NCI-H226 (cell line): Measurements from ENCODE around the gene PHKG2.
"Not testable (repeated sequence)": the region's sequence is repeated elsewhere in the genome, so short reads cannot be mapped to it uniquely, and the experiment has no call there.

Experiments used
- DNase-seq: peaks from one replicate; pipeline ENCODE4 v3.0.0-alpha.2; 2015

Gene PHKG2, protein sequence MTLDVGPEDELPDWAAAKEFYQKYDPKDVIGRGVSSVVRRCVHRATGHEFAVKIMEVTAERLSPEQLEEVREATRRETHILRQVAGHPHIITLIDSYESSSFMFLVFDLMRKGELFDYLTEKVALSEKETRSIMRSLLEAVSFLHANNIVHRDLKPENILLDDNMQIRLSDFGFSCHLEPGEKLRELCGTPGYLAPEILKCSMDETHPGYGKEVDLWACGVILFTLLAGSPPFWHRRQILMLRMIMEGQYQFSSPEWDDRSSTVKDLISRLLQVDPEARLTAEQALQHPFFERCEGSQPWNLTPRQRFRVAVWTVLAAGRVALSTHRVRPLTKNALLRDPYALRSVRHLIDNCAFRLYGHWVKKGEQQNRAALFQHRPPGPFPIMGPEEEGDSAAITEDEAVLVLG

DNA sequence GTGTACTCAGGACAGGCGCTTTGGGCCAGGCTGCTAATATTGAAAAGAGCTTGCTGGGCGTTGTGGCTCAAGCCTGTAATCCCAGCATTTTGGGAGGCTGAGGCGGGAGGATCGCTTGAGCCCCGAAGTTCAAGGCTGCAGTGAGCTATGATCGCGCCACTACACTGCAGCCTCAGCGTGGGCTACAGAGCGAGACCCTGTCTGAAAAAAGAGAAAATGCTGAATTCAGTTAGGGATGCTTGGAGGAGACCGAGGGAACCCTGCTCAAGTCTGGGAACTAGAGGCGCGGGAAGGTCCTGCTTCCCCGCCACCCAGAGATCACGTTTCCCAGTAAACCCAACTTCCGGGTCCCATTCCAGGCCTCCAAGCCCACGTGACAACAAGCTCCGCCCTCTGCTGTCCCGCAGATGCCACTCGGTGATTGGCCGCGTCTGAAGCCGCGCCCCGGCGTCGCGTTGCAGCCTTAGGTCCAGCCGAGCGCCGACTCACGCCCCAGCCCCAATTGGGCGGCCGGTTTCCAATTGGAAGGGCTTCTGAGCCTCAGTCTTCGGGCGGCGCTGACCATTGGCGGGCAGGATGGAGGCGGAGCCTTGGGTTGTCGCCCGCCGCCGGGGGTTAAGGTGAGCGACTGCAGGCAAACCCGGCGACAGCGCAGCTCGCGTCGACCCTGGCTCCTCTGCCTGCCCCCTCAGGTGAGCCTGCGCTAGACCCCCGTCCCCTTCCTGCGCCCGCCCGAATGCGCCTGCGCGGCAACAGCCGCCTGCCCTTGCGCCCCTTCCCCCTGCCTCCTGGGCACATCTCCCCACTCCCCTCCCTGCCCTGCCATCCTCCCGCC, at the start of gene PHKG2:
Gene PHKG2 (plus strand): TSS at position 627 of the 835 bp plus-strand sequence. CDS start 396 bp downstream, outside the sequence.
- peak; percentile 99 for DNase-seq

DNA sequence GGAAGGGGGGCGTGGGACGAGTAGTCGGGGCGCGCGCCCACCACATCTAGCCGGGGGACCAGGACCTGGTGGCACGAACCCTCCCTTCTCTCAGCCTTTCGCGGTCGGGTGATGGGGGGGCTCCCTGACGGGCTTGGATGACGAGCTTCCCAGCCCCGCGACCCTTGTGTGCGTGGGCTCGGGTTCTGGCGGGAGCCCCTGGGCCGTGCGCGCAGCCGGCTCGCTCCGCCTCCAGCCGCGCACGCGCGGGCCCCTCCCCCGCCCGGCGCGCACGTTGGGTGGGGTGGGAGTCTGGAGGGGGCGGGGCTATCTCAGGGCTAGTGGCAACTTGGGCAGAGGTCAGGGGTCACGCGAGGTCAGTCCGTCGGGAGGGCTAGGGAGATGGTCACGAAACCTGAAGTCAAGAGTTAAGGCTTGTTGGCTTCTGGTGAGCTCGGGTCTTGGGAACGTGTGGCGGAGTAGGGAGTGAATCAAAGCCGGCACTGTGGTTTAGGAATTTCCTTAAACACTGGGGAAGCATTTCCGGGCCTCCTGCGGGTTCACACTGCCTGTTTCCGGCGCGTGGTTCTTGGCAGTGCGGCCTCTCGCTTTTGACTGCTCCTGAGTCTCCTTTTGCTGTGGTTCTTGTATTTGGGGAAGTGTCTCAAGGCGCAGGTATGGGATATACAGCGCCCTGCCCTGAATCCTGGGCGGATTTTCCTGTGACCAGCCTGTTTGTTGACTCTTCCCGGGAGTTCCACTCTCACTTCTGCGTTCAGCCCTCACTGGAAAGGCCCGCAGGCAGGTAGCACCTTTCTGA, 49.2 kb upstream of the PHKG2 start, which contains the start of gene SRCAP:
Gene SRCAP (plus strand): TSS at position 356 of the 799 bp plus-strand sequence. CDS start 1,654 bp downstream, outside the sequence.
- peak; percentile 63 for DNase-seq

DNA sequence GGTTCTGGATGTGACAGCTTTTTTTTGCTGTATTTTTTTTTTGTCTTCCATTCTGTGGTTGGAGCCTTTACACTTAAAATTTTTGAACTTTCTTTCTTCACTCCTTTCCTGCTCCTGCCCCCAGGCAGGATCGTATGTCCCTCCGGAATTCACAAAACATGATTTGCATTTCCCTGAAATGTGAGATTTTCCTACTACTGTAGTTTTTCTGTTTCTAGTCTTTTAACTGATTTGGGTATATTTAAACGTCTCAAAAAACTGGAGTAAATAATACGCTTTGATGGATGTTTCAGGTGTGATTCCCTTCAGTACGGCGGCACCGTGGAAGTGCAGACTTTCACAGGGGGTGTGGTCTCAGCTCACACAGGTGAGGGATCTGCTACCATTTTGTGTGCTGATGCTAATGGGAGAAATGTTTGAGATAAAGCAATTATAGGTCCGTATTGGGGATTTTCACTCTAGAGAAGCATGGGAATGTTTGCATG, 48.6 kb upstream of the PHKG2 start:
- DNase-seq, result no peak

DNA sequence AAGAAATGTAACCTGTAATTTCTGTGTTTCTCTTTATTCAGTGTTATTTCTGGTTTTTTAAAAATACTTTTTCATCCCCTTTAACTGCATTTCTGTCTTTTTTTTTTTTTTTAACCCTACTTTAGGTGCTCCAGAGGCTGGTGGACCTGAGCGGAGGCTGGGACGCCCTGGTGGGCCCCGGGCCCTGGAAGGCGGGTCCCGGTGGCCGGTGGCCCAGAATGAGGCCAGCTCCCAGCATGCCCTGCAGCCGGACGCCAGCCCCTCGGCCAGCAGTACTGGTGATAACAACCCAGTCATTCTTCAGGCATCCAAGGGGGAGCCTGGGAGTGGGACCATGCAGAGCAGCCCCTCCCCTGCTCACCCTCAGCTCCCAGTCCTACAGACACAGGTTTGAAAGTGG, 47.7 kb upstream of the PHKG2 start:
- DNase-seq, result peak; percentile 88

DNA sequence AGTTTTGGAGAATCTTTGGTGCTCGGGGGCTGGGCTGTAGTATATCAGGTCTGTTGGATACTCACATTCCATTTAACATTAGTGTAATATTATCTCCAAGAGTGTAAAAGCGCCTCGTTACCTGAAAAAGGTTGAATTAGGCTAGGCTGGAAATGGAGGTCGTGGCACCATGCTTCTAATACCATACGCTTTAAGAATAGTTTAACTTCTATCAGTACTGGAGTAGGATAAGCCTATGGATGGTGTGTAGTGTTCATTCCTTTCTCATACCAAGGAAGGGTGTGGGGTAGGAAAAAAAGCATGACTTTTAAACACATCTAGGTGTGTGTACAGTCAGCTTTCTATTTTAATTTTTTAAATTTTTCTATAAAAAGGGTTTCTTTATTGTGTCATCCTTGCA, 47.3 kb upstream of the PHKG2 start:
- DNase-seq, result no peak

DNA sequence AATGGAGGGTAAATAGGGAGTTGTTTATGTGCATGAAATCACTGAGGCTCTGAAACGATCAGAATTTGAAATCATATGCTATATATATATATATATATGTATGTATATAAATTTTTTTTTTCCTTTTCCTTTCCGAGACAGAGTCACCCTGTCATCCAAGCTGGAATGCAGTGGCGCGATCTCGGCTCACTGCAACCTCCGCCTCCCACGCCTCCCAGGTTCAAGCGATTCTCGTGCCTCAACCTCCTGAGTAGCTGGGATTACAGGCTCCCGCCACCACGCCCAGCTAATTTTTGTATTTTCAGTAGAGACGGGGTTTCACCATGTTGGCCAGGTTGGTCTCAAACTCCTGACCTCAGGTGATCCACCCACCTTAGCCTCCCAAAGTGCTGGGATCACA, 45.2 kb upstream of the PHKG2 start:
- DNase-seq, result not testable (repeated sequence)

DNA sequence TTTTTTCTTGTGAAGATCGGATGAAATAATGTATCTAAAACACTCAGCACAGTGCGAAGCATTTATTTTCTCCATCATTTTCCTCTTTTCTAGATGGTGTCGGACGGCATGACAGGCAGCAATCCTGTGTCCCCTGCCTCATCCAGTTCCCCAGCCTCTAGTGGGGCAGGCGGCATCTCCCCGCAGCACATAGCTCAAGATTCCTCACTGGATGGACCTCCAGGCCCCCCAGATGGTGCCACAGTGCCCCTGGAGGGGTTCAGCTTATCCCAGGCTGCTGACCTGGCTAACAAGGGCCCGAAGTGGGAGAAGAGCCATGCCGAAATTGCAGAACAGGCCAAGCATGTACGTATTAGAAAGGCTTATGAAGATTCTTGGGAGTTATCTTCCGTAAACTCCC, 44.3 kb upstream of the PHKG2 start:
- DNase-seq, result no peak

DNA sequence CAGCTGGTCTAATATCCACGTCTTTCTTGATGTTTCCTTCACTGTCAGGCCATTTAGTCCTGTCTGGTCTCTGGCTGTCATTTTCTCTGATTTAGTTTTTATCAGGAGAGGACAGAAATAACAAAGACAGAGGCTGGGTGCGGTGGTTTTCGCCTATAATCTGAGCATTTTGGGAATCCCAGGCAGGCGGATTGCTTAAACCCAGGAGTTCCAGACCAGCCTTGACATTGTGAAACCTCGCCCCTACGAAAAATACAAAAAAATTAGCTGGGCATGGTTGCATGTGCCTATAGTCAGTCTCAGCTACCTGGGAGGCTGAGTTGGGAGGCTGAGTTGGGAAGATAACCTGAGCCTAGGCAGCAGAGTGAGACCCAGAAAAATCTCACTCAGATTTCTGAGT, 42.2 kb upstream of the PHKG2 start:
- no peak for DNase-seq

DNA sequence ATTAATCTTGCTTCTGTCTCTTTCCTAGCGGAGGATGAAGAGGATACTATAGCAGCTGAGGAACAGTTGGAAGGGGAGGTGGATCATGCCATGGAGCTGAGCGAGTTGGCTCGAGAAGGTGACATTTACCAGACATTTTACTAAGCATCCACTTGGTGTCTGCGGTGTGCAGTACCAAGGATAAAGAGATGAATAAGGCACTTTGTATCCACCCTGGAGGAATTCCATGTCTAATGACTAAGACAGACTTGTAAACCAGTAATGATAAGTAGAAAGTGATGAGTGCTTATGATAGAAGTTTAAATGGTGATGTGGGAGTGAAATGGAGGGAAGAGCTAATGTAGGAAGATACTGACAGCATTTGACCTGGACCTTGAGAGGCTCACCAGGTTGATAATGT, 37.3 kb upstream of the PHKG2 start:
- no peak for DNase-seq

DNA sequence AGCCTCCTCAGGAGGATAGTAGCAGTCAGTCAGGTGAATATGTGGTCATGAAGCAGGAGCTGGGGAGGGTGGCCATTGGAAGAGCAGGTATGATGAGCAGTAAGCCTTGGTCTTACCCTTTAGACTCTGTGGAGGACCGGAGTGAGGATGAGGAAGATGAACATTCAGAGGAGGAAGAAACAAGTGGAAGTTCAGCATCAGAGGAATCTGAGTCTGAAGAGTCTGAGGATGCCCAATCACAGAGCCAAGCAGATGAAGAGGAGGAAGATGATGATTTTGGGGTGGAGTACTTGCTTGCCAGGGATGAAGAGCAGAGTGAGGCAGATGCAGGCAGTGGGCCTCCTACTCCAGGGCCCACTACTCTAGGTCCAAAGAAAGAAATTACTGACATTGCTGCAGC, 36.5 kb upstream of the PHKG2 start:
- DNase-seq, result no peak

DNA sequence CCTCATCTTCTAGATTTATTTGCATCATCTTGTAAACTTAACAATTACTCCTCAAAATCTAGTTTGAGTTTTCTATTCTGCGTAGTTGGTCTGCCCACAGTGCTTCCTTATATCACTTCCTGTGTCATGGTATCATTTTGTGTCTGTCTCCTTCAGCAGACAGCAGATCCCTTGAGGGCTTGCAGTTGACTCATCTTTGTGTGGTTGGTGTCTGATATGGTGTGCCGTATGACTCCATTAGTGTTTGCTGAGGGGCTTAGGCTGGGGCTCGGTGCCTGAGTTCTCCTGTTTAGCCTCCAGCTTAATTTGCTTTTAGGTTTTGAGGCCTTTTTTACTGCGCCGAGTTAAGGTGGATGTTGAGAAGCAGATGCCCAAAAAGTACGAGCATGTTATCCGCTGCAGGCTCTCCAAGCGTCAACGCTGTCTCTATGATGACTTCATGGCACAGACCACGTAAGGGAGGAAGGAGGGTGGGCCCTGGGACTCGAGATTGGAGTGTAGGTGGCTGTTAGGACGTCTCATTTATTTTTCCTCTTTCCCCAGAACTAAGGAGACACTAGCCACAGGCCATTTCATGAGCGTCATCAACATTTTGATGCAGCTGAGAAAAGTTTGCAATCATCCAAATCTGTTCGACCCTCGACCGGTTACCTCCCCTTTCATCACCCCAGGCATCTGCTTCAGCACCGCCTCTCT, 32.3 kb upstream of the PHKG2 start:
- DNase-seq, result peak; percentile 74

DNA sequence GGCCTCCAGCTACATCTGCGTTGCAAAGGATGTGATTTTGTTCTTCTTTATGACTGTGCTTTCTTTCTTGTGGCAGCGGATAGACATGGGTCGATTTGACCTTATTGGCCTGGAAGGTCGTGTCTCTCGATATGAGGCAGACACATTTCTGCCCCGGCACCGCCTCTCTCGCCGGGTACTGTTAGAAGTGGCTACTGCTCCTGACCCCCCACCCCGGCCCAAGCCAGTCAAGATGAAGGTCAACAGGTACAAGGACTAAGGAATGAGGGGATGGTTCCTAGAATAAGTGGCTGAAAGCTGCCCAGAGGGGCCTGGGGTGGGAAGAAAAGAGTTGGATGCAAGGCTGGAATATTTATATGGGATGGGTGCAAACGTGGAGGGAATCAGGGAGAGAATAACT, 28.1 kb upstream of the PHKG2 start:
- no peak for DNase-seq

DNA sequence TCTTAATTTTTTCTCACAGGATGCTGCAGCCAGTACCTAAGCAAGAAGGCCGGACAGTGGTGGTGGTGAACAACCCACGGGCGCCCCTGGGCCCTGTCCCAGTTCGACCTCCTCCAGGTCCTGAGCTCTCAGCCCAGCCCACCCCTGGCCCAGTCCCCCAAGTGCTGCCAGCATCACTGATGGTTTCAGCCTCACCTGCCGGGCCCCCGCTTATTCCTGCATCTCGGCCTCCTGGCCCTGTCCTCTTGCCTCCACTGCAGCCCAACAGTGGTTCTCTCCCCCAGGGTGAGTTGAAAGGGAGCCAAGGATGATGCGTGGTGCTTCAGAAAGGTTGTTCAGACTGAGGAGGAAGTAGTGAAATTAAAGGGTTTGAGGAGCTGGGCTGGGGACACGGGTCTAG, 27.5 kb upstream of the PHKG2 start:
- DNase-seq, result no peak

DNA sequence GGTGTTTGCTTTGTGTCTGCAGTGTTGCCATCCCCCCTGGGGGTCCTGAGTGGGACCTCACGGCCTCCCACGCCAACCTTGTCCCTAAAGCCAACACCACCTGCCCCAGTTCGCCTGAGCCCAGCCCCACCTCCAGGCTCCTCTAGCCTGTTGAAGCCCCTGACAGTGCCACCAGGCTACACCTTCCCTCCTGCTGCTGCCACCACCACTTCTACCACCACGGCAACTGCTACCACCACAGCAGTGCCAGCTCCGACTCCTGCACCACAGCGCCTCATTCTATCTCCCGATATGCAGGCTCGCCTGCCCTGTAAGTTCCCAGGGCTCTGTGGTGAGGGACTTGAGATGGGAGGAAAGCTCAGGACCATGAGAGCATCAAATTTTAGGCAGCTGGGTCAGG, 27.1 kb upstream of the PHKG2 start:
- DNase-seq, result no peak

DNA sequence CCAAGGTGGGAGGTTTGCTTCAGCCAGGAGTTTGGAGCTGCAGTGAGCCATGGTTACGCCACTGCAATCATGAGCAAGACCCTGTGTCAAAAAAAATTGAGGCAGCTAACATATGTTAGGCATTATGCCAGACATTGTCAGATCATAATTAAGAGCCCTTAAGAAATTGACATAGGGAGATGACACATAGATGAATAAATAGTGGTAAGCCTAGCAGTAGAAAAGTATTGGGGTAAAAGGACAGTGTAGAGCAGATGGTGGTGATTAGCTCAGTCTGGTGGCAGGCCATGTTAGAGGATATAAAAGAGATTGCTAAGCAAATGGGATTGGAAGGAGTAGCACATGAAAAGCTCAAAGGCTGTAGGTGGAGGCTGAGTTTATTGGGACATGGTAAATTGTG, 26.6 kb upstream of the PHKG2 start:
- no peak for DNase-seq

DNA sequence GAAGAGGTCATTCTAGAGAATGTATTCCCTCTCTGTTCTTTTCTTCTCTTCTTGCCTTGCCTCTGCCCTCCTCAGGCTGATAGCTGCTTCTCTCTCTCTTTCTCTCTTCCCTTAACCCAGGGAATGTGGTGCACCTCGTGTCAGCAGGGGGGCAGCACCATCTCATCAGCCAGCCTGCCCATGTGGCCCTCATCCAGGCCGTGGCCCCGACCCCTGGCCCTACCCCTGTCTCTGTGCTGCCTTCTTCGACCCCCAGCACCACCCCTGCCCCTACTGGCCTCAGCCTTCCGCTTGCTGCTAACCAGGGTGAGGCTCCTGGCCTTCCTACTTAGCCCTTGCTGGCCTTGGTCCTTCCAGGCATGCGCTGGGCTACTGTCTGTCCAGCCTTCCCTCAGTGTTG, 25.8 kb upstream of the PHKG2 start:
- DNase-seq, result no peak

DNA sequence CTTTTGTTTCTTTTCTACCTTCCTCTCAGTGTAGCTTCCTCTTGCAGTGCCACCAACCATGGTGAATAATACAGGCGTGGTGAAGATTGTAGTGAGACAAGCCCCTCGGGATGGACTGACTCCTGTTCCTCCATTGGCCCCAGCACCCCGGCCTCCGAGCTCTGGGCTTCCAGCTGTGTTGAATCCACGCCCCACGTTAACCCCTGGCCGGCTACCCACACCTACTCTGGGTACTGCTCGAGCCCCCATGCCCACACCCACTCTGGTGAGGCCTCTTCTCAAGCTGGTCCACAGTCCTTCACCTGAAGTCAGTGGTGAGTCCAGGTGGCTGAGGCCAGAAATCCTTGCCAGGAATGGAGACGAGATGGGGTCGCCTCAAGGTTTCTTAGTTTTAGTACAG, 25.3 kb upstream of the PHKG2 start:
- DNase-seq, result no peak

DNA sequence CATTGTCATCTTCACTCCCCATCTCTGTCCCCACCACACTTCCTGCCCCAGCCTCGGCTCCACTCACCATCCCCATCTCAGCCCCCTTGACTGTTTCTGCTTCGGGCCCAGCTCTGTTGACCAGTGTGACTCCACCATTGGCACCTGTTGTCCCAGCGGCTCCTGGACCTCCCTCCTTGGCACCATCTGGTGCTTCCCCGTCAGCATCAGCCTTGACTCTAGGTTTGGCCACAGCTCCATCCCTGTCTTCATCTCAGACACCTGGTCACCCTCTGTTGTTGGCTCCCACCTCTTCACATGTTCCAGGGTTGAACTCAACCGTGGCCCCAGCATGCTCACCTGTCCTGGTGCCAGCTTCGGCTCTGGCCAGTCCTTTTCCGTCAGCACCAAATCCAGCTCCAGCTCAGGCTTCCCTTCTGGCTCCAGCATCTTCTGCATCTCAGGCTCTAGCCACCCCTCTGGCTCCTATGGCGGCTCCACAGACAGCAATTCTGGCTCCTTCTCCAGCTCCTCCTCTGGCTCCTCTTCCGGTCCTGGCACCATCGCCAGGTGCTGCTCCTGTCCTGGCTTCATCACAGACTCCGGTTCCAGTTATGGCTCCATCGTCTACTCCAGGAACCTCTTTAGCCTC, 24.4 kb upstream of the PHKG2 start:
- no peak for DNase-seq

DNA sequence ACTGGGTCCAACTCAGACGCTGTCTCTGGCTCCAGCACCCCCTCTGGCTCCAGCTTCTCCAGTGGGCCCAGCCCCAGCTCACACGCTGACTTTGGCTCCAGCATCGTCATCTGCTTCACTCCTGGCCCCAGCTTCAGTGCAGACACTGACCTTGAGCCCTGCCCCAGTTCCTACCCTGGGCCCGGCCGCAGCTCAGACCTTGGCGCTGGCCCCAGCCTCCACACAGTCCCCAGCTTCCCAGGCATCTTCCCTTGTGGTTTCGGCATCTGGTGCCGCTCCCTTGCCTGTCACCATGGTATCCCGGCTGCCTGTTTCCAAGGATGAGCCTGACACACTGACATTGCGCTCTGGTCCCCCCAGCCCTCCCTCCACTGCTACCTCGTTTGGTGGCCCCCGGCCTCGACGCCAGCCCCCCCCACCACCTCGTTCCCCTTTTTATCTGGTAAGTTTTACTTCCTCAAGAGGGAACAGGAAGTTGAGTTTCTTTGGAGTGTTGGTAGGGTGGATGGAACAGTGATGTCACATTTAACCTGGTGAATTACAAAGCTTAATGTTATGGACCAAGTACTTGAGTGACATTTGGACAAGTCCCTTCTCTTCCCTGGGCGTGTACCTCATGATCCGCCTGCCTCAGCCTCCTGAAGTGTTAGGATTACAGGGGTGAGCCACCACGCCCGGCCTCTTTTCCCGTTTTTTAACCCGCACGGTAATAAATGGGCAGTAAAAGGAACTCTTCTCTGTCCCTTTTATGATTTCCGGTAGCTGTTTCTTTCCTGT, 23.4 kb upstream of the PHKG2 start:
- DNase-seq, result no peak

DNA sequence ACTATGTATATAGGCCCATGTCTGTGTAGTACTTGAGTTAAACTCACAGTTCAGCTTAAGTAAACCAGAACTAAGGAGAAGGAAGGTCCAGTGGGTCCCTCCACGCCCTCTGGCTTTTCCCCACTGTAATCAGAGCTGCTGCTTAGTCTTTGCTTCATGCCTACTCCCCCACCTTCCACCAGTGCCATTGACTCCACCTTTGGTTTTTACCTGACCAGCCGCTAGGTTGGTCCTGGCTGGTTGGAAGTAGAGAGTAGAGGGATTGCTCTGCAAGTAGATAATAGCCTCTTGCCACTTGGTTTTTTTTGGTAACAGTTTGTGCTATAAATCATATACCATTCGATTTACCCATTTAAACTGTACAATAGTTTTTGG, 22.8 kb upstream of the PHKG2 start:
- DNase-seq, result no peak

DNA sequence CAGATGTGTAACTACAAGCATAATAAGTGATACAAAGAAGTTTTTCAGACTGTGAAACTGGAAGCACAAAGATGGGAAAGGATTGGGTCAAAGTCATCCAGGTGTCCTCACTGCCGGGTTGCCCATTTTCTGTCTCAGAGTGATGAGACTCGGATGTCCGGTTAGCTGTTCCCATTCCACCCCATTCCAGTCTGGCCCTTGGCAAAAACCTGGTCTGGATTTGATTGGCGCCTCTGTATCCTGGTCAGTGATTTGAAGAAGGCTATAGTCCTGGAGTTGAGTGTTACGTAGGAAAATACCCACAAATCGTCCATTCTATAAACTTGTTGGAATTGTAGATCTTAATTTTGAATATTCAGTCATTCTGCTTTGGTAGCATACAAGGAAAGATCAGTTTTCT, 19.9 kb upstream of the PHKG2 start:
- no peak for DNase-seq
